HEK293 (cell line): Measurements from ENCODE around the gene OXNAD1.

ENCODE experiments used
- CTCF ChIA-PET: fragments of 350-600 bp; formaldehyde crosslinking; extraction: SDS; loops from one replicate; lab custom pipeline; 2021; ENCODE audit warnings: antibody characterized with exemption; lab: Yijun Ruan, JAX
- POLR2A ChIA-PET: fragments of 300-600 bp; formaldehyde crosslinking; extraction: SDS; loops from one replicate; lab custom pipeline; 2020; ENCODE audit warnings: antibody characterized with exemption, inconsistent platforms; lab: Yijun Ruan, JAX
- H3K27ac ChIP-seq: fragments of 200-500 bp; sonication (Bioruptor generic); 2 replicates; pipeline ENCODE4 v1.5.1; 2014; ENCODE audit warnings: low read depth, low read length, control low read depth, inconsistent platforms; ENCODE audit errors: extremely low read depth
- H3K36me3 ChIP-seq, 2 experiments: fragments of 200-500 bp in 1 of 2; sonication (Bioruptor generic) in 1 of 2; 1 replicate in 1 of 2; 2 replicates in 1 of 2; pipeline ENCODE4 v1.5.1; 2014 to 2017; ENCODE audit warnings: inconsistent platforms in 2 of 2, low read length in 2 of 2; ENCODE audit not compliant: control insufficient read depth in 2 of 2, insufficient read depth in 1 of 2
- H3K4me1 ChIP-seq: fragments of 200-500 bp; sonication (Bioruptor generic); 2 replicates; pipeline ENCODE4 v1.5.1; 2014; ENCODE audit warnings: mild to moderate bottlenecking, low read length, inconsistent platforms; ENCODE audit not compliant: control insufficient read depth, insufficient read depth
- H3K4me3 ChIP-seq: 2 replicates; pipeline ENCODE4 v1.5.1; 2011; ENCODE audit warnings: low read depth, mild to moderate bottlenecking, control low read depth, low read length, moderate library complexity
- H3K9me3 ChIP-seq: fragments of 200-500 bp; sonication (Bioruptor generic); 2 replicates; pipeline ENCODE4 v1.5.1; 2014; ENCODE audit warnings: low read depth, low read length, inconsistent platforms; ENCODE audit not compliant: control insufficient read depth, insufficient read depth
- HOXC10 ChIP-seq: sonication (generic); formaldehyde crosslinking; IDR thresholded peaks from 2 replicates; pipeline ENCODE4 v1.8.1; 2023; ENCODE audit warnings: mild to moderate bottlenecking, missing genetic modification reagents
- KLF16 ChIP-seq: fragments of 450-650 bp; formaldehyde crosslinking; IDR thresholded peaks from 2 replicates; pipeline ENCODE4 v1.5.1; 2017; ENCODE audit warnings: missing biosample characterization, missing genetic modification characterization
- SCRT2 ChIP-seq: fragments of 450-650 bp; formaldehyde crosslinking; IDR thresholded peaks from 2 replicates; pipeline ENCODE4 v1.5.1; 2016; ENCODE audit warnings: missing biosample characterization, missing genetic modification characterization
- ZBTB21 ChIP-seq: fragments of 450-650 bp; formaldehyde crosslinking; IDR thresholded peaks from 2 replicates; pipeline ENCODE4 v1.5.1; 2017; ENCODE audit warnings: missing biosample characterization, missing genetic modification characterization
- ZNF175 ChIP-seq: fragments of 450-650 bp; formaldehyde crosslinking; IDR thresholded peaks from 2 replicates; pipeline ENCODE4 v1.5.1; 2016; ENCODE audit warnings: missing biosample characterization, missing genetic modification characterization
- ZNF24 ChIP-seq: fragments of 450-650 bp; formaldehyde crosslinking; IDR thresholded peaks from 2 replicates; pipeline ENCODE4 v1.5.1; 2016; ENCODE audit warnings: missing biosample characterization, missing genetic modification characterization
- ZNF521 ChIP-seq: fragments of 450-650 bp; formaldehyde crosslinking; IDR thresholded peaks from 2 replicates; pipeline ENCODE4 v1.5.1; 2017; ENCODE audit warnings: missing biosample characterization, mild to moderate bottlenecking, missing genetic modification characterization
- ZNF707 ChIP-seq: fragments of 450-650 bp; formaldehyde crosslinking; IDR thresholded peaks from 2 replicates; pipeline ENCODE4 v1.5.1; 2016; ENCODE audit warnings: missing biosample characterization, missing genetic modification characterization
- ZNF837 ChIP-seq: fragments of 450-650 bp; formaldehyde crosslinking; IDR thresholded peaks from 2 replicates; pipeline ENCODE4 v1.5.1; 2016; ENCODE audit warnings: missing biosample characterization, missing genetic modification characterization
- TF ChIP-seq, protein P1 (sequence below): fragments of 450-650 bp; formaldehyde crosslinking; IDR thresholded peaks from 2 replicates; pipeline ENCODE4 v1.5.1; 2016; ENCODE audit warnings: missing biosample characterization, missing genetic modification characterization
- TF ChIP-seq, protein P2 (sequence below): fragments of 450-650 bp; formaldehyde crosslinking; IDR thresholded peaks from 2 replicates; pipeline ENCODE4 v1.5.1; 2016; ENCODE audit warnings: missing biosample characterization, missing genetic modification characterization, borderline replicate concordance
- TF ChIP-seq, protein P3 (sequence below): fragments of 450-650 bp; formaldehyde crosslinking; IDR thresholded peaks from 2 replicates; pipeline ENCODE4 v1.5.1; 2017; ENCODE audit warnings: missing biosample characterization, missing genetic modification characterization
- TF ChIP-seq, protein P4 (sequence below): fragments of 450-650 bp; formaldehyde crosslinking; IDR thresholded peaks from 2 replicates; pipeline ENCODE4 v1.5.1; 2016; ENCODE audit warnings: missing biosample characterization, missing genetic modification characterization
- TF ChIP-seq, protein P5 (sequence below): fragments of 450-650 bp; formaldehyde crosslinking; IDR thresholded peaks from 2 replicates; pipeline ENCODE4 v1.5.1; 2016; ENCODE audit warnings: missing biosample characterization, missing genetic modification characterization
- TF ChIP-seq, protein P6 (sequence below): fragments of 450-650 bp; formaldehyde crosslinking; IDR thresholded peaks from 2 replicates; pipeline ENCODE4 v1.5.1; 2016; ENCODE audit warnings: missing biosample characterization, missing genetic modification characterization, low read depth
- TF ChIP-seq, protein P7 (sequence below): fragments of 450-650 bp; formaldehyde crosslinking; IDR thresholded peaks from 2 replicates; pipeline ENCODE4 v1.5.1; 2016; ENCODE audit warnings: missing biosample characterization, missing genetic modification characterization
- TF ChIP-seq, protein P8 (sequence below): fragments of 450-650 bp; formaldehyde crosslinking; conservative IDR thresholded peaks from 2 replicates; pipeline ENCODE4 v1.5.1; 2016; ENCODE audit warnings: low read depth, missing biosample characterization, missing genetic modification characterization

OXNAD1 gene

DNA sequence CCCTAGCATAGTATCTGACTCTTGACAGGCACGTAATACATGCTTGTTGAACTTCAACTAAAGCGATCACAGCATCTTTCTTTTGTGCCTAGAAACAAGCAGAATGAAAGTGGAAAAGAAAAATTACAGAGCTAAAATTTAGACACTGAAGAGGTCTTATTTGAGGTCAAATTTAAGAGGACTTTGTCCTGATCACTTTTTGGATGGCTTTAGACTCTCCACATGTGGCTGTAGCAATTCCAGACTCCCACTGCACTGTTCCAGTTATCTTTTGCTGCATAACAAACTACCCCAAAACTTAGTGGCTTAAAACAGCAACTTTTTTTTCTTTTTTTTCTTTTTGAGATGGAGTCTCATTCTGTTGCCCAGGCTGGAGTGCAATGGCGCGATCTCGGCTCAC, 23.8 kb upstream of the OXNAD1 start:
- Histone ChIP-seq H3K4me3 (no peak overlapping the region), H3K36me3 (no peaks in the 10 kb centered on the region), H3K4me1 (no peaks in the 10 kb centered on the region), H3K27ac (no peak overlapping the region), H3K9me3 (no peaks in the 10 kb centered on the region)
- no peak for TF ChIP-seq ZNF837
- TF ChIP-seq ZNF24 (tag by site-specific recombination), result no peak
- TF ChIP-seq, protein P1, sequence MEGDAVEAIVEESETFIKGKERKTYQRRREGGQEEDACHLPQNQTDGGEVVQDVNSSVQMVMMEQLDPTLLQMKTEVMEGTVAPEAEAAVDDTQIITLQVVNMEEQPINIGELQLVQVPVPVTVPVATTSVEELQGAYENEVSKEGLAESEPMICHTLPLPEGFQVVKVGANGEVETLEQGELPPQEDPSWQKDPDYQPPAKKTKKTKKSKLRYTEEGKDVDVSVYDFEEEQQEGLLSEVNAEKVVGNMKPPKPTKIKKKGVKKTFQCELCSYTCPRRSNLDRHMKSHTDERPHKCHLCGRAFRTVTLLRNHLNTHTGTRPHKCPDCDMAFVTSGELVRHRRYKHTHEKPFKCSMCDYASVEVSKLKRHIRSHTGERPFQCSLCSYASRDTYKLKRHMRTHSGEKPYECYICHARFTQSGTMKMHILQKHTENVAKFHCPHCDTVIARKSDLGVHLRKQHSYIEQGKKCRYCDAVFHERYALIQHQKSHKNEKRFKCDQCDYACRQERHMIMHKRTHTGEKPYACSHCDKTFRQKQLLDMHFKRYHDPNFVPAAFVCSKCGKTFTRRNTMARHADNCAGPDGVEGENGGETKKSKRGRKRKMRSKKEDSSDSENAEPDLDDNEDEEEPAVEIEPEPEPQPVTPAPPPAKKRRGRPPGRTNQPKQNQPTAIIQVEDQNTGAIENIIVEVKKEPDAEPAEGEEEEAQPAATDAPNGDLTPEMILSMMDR (tag by site-specific recombination), result no peak
- no peak for TF ChIP-seq ZNF707 (tag by site-specific recombination)
- TF ChIP-seq, protein P2, sequence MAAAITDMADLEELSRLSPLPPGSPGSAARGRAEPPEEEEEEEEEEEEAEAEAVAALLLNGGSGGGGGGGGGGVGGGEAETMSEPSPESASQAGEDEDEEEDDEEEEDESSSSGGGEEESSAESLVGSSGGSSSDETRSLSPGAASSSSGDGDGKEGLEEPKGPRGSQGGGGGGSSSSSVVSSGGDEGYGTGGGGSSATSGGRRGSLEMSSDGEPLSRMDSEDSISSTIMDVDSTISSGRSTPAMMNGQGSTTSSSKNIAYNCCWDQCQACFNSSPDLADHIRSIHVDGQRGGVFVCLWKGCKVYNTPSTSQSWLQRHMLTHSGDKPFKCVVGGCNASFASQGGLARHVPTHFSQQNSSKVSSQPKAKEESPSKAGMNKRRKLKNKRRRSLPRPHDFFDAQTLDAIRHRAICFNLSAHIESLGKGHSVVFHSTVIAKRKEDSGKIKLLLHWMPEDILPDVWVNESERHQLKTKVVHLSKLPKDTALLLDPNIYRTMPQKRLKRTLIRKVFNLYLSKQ (tag by site-specific recombination), result no peak
- TF ChIP-seq, protein P3, sequence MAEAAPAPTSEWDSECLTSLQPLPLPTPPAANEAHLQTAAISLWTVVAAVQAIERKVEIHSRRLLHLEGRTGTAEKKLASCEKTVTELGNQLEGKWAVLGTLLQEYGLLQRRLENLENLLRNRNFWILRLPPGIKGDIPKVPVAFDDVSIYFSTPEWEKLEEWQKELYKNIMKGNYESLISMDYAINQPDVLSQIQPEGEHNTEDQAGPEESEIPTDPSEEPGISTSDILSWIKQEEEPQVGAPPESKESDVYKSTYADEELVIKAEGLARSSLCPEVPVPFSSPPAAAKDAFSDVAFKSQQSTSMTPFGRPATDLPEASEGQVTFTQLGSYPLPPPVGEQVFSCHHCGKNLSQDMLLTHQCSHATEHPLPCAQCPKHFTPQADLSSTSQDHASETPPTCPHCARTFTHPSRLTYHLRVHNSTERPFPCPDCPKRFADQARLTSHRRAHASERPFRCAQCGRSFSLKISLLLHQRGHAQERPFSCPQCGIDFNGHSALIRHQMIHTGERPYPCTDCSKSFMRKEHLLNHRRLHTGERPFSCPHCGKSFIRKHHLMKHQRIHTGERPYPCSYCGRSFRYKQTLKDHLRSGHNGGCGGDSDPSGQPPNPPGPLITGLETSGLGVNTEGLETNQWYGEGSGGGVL, result no peak
- no peak for TF ChIP-seq ZBTB21 (tag by site-specific recombination)
- TF ChIP-seq, protein P4, sequence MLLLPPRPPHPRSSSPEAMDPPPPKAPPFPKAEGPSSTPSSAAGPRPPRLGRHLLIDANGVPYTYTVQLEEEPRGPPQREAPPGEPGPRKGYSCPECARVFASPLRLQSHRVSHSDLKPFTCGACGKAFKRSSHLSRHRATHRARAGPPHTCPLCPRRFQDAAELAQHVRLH (tag by site-specific recombination), result no peak
- no peak for TF ChIP-seq ZNF175 (tag by site-specific recombination)
- no peak for TF ChIP-seq SCRT2 (tag by site-specific recombination)
- TF ChIP-seq, protein P5, sequence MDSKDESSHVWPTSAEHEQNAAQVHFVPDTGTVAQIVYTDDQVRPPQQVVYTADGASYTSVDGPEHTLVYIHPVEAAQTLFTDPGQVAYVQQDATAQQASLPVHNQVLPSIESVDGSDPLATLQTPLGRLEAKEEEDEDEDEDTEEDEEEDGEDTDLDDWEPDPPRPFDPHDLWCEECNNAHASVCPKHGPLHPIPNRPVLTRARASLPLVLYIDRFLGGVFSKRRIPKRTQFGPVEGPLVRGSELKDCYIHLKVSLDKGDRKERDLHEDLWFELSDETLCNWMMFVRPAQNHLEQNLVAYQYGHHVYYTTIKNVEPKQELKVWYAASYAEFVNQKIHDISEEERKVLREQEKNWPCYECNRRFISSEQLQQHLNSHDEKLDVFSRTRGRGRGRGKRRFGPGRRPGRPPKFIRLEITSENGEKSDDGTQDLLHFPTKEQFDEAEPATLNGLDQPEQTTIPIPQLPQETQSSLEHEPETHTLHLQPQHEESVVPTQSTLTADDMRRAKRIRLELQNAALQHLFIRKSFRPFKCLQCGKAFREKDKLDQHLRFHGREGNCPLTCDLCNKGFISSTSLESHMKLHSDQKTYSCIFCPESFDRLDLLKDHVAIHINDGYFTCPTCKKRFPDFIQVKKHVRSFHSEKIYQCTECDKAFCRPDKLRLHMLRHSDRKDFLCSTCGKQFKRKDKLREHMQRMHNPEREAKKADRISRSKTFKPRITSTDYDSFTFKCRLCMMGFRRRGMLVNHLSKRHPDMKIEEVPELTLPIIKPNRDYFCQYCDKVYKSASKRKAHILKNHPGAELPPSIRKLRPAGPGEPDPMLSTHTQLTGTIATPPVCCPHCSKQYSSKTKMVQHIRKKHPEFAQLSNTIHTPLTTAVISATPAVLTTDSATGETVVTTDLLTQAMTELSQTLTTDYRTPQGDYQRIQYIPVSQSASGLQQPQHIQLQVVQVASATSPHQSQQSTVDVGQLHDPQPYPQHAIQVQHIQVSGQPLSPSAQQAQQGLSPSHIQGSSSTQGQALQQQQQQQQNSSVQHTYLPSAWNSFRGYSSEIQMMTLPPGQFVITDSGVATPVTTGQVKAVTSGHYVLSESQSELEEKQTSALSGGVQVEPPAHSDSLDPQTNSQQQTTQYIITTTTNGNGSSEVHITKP (tag by site-specific recombination), result no peak
- CTCF ChIA-PET, result interaction anchor here (0.6 to 1.9 kb wide), 5 partner anchors 14 to 550 kb away, joined by 3 to 11 read pairs (median 3); no protein-coding TSS in a partner anchor
- POLR2A ChIA-PET, result no interaction called here

DNA sequence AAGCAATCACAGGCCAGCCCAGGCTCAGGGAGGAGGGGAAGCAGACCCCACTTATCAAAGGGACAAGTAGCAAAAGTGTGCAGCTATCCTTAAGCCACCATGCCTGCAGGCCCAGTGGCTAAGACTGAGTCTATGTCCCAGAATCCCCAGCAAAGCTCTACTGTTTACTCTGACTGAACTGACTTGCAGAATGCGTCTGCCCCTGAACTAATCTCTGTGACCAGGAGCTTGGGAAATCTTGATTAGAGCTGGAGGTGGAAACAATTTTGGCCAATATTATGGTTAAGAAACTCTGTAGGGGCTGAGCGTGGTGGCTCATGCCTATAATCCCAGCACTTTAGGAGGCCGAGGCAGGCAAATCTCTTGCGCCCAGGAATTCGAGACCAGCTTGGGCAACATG, 22.8 kb upstream of the OXNAD1 start:
- H3K4me1 ChIP-seq, result no peaks in the 10 kb centered on the region
- H3K36me3 ChIP-seq, result no peaks in the 10 kb centered on the region
- no peaks in the 10 kb centered on the region for H3K9me3 ChIP-seq
- no peak overlapping the region for H3K27ac ChIP-seq
- ChIA-PET POLR2A (no interaction called here), CTCF (interaction anchor here (1.0 to 1.9 kb wide), 4 partner anchors 15 to 194 kb away, joined by 3 to 11 read pairs (median 7); no protein-coding TSS in a partner anchor)
- H3K4me3 ChIP-seq, result no peak overlapping the region
- TF ChIP-seq, protein P6, sequence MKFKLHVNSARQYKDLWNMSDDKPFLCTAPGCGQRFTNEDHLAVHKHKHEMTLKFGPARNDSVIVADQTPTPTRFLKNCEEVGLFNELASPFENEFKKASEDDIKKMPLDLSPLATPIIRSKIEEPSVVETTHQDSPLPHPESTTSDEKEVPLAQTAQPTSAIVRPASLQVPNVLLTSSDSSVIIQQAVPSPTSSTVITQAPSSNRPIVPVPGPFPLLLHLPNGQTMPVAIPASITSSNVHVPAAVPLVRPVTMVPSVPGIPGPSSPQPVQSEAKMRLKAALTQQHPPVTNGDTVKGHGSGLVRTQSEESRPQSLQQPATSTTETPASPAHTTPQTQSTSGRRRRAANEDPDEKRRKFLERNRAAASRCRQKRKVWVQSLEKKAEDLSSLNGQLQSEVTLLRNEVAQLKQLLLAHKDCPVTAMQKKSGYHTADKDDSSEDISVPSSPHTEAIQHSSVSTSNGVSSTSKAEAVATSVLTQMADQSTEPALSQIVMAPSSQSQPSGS (tag by site-specific recombination), result no peak
- TF ChIP-seq ZNF837 (no peak), HOXC10 (no peak), KLF16 (tag by site-specific recombination) (no peak), ZNF521 (tag by site-specific recombination) (no peak)
- TF ChIP-seq, protein P7, sequence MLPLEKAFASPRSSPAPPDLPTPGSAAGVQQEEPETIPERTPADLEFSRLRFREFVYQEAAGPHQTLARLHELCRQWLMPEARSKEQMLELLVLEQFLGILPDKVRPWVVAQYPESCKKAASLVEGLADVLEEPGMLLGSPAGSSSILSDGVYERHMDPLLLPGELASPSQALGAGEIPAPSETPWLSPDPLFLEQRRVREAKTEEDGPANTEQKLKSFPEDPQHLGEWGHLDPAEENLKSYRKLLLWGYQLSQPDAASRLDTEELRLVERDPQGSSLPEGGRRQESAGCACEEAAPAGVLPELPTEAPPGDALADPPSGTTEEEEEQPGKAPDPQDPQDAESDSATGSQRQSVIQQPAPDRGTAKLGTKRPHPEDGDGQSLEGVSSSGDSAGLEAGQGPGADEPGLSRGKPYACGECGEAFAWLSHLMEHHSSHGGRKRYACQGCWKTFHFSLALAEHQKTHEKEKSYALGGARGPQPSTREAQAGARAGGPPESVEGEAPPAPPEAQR (tag by site-specific recombination), result no peak
- TF ChIP-seq, protein P8, sequence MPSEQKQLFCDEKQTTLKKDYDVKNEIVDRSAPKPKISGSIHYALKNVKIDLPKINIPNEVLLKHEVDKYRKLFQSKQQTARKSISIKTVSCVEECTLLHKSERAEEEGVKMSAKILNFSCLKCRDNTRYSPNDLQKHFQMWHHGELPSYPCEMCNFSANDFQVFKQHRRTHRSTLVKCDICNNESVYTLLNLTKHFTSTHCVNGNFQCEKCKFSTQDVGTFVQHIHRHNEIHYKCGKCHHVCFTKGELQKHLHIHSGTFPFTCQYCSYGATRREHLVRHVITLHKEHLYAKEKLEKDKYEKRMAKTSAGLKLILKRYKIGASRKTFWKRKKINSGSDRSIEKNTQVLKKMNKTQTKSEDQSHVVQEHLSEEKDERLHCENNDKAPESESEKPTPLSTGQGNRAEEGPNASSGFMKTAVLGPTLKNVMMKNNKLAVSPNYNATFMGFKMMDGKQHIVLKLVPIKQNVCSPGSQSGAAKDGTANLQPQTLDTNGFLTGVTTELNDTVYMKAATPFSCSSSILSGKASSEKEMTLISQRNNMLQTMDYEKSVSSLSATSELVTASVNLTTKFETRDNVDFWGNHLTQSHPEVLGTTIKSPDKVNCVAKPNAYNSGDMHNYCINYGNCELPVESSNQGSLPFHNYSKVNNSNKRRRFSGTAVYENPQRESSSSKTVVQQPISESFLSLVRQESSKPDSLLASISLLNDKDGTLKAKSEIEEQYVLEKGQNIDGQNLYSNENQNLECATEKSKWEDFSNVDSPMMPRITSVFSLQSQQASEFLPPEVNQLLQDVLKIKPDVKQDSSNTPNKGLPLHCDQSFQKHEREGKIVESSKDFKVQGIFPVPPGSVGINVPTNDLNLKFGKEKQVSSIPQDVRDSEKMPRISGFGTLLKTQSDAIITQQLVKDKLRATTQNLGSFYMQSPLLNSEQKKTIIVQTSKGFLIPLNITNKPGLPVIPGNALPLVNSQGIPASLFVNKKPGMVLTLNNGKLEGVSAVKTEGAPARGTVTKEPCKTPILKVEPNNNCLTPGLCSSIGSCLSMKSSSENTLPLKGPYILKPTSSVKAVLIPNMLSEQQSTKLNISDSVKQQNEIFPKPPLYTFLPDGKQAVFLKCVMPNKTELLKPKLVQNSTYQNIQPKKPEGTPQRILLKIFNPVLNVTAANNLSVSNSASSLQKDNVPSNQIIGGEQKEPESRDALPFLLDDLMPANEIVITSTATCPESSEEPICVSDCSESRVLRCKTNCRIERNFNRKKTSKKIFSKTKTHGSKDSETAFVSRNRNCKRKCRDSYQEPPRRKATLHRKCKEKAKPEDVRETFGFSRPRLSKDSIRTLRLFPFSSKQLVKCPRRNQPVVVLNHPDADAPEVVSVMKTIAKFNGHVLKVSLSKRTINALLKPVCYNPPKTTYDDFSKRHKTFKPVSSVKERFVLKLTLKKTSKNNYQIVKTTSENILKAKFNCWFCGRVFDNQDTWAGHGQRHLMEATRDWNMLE (tag by site-specific recombination), result no peak
